A673 (cell line): ENCODE results near the gene TTC9B.

ENCODE experiments used
- CTCF ChIP-seq: fragments of 300-800, 200-600 bp; sonication (generic); conservative IDR thresholded peaks from 2 replicates; pipeline ENCODE4 v1.5.1; 2017; ENCODE audit warnings: low read depth, mild to moderate bottlenecking, antibody characterized with exemption, low read length, moderate library complexity, mixed read lengths
- EZH2 ChIP-seq: fragments of 200-600 bp; sonication (generic); IDR thresholded peaks from 2 replicates; pipeline ENCODE4 v1.6.1; 2017; ENCODE audit warnings: borderline replicate concordance, low read depth, mild to moderate bottlenecking, mixed read lengths, antibody characterized with exemption, low read length; ENCODE audit not compliant: poor library complexity, severe bottlenecking

GRCh38 chr19:40236026-40236355 lies 17.8 kb upstream of the TTC9B start:
- TF ChIP-seq CTCF = no peak; the same call in 1 of the 2 replicates
- no peak for TF ChIP-seq EZH2
